HTR-8/SVneo (cell line): Measurements from ENCODE around the gene SFXN4.
"Not testable (repeated sequence)": the region's sequence is repeated elsewhere in the genome, so short reads cannot be mapped to it uniquely, and the experiment has no call there.

ENCODE experiments used
- DNase-seq: peaks from one replicate; pipeline ENCODE4 v3.0.0; 2011; ENCODE audit warnings: low spot score, mixed read lengths; ENCODE audit not compliant: insufficient read length
- FAIRE-seq: peaks from 2 replicates; lab custom pipeline; 2011; peaks lifted over from hg19 to GRCh38; lab: Jason Lieb, UNC

SFXN4 gene

GRCh38 chr10:119149157-119149556 is 16.4 kb downstream of the SFXN4 start:
- DNase-seq = no peak
- no peak for FAIRE-seq

- no peak for FAIRE-seq
These were observed 21.9 kb downstream of the SFXN4 start for GRCh38 chr10:119143657-119144056.

GRCh38 chr10:119140603-119141245 is 24.8 kb downstream of the SFXN4 start:
- FAIRE-seq = no peak
- no peak for DNase-seq

More at GRCh38 chr10:119143657-119144056, 21.9 kb downstream of the SFXN4 start:
- no peak for DNase-seq

- FAIRE-seq (no peak), DNase-seq (peak; percentile 45)
These were observed 25.9 kb downstream of the SFXN4 start for GRCh38 chr10:119139464-119140067.

- DNase-seq = no peak
- no peak for FAIRE-seq
These were observed 26.9 kb downstream of the SFXN4 start for GRCh38 chr10:119138346-119139306.

GRCh38 chr10:119137878-119138277 is 27.6 kb downstream of the SFXN4 start:
- not testable (repeated sequence) for DNase-seq, FAIRE-seq

- FAIRE-seq (no peak), DNase-seq (no peak)
These were observed 29.4 kb downstream of the SFXN4 start for GRCh38 chr10:119136084-119136483.

GRCh38 chr10:119135513-119135881 is 30.0 kb downstream of the SFXN4 start:
- DNase-seq (no peak), FAIRE-seq (no peak)

GRCh38 chr10:119133949-119134348 is 31.6 kb downstream of the SFXN4 start:
- DNase-seq = no peak
- no peak for FAIRE-seq

- FAIRE-seq (no peak), DNase-seq (no peak)
These were observed 32.8 kb downstream of the SFXN4 start for GRCh38 chr10:119132521-119133345.

- DNase-seq (no peak), FAIRE-seq (no peak)
These were observed 33.8 kb downstream of the SFXN4 start for GRCh38 chr10:119131512-119132240.

- DNase-seq = no peak
- no peak for FAIRE-seq
These were observed 35.8 kb downstream of the SFXN4 start for GRCh38 chr10:119129721-119130120.

GRCh38 chr10:119125942-119126341 is 39.6 kb downstream of the SFXN4 start:
- no peak for DNase-seq
- no peak for FAIRE-seq

- FAIRE-seq = no peak
- no peak for DNase-seq
These were observed 44.6 kb downstream of the SFXN4 start for GRCh38 chr10:119120875-119121274.

- no peak for FAIRE-seq
- DNase-seq = no peak
These were observed 45.1 kb downstream of the SFXN4 start for GRCh38 chr10:119120413-119120867.

- FAIRE-seq (no peak), DNase-seq (no peak)
These were observed 46.1 kb downstream of the SFXN4 start for GRCh38 chr10:119119400-119119799.

- FAIRE-seq = no peak
These were observed 47.3 kb downstream of the SFXN4 start for GRCh38 chr10:119118231-119118630.

GRCh38 chr10:119116326-119116951 is 49.1 kb downstream of the SFXN4 start:
- no peak for FAIRE-seq
- no peak for DNase-seq

More at GRCh38 chr10:119118231-119118630, 47.3 kb downstream of the SFXN4 start:
- no peak for DNase-seq

GRCh38 chr10:119115926-119116325 is 49.6 kb downstream of the SFXN4 start:
- DNase-seq (no peak), FAIRE-seq (no peak)
